GM21360 (cell line): ENCODE data around the gene ITGA6.

Experiments
- ATAC-seq: cut with Tn5 transposase; IDR thresholded peaks from one replicate; pipeline ENCODE4 v1.9.1; 2021; ENCODE audit warnings: mild to moderate bottlenecking, moderate library complexity; ENCODE audit not compliant: unreplicated experiment

The ITGA6 gene

GRCh38 chr2:172415865-172416183, 11.6 kb upstream of the ITGA6 start:
- no peak for ATAC-seq

GRCh38 chr2:172416447-172417058, 10.8 kb upstream of the ITGA6 start:
- no peak for ATAC-seq

GRCh38 chr2:172420216-172420615, 7.2 kb upstream of the ITGA6 start:
- ATAC-seq: no peak

GRCh38 chr2:172423160-172423559, 4.2 kb upstream of the ITGA6 start:
- no peak for ATAC-seq

- ATAC-seq: no peak
Observed at GRCh38 chr2:172425336-172425735, 2.0 kb upstream of the ITGA6 start.

- ATAC-seq: no peak
Observed at GRCh38 chr2:172426635-172427255, 641 bp upstream of the ITGA6 start.

GRCh38 chr2:172427990-172428831, 825 bp downstream of the ITGA6 start:
- ATAC-seq: no peak

- ATAC-seq: no peak
Observed at GRCh38 chr2:172428832-172429210, 1.4 kb downstream of the ITGA6 start.

- ATAC-seq: no peak
Observed at GRCh38 chr2:172429301-172429968, 2.0 kb downstream of the ITGA6 start.

- no peak for ATAC-seq
Observed at GRCh38 chr2:172430027-172430426, 2.6 kb downstream of the ITGA6 start.

- ATAC-seq: no peak
Observed at GRCh38 chr2:172430678-172431077, 3.3 kb downstream of the ITGA6 start.

- no peak for ATAC-seq
Observed at GRCh38 chr2:172431463-172431862, 4.1 kb downstream of the ITGA6 start.

GRCh38 chr2:172431993-172432392, 4.6 kb downstream of the ITGA6 start:
- no peak for ATAC-seq

- no peak for ATAC-seq
Observed at GRCh38 chr2:172433144-172433543, 5.8 kb downstream of the ITGA6 start.

- ATAC-seq: no peak
Observed at GRCh38 chr2:172434821-172435605, 7.6 kb downstream of the ITGA6 start.

GRCh38 chr2:172435606-172435911, 8.2 kb downstream of the ITGA6 start:
- no peak for ATAC-seq

- ATAC-seq: no peak
Observed at GRCh38 chr2:172436889-172437288, 9.5 kb downstream of the ITGA6 start.

- peak; percentile 71 for ATAC-seq
Observed at GRCh38 chr2:172437419-172438341, 10.3 kb downstream of the ITGA6 start.

- no peak for ATAC-seq
Observed at GRCh38 chr2:172438741-172439508, 11.5 kb downstream of the ITGA6 start.
